Measurements from ENCODE around the gene SFT2D3. TPM values are rescaled to one million over a fixed set of nuclear protein-coding genes. Genes with fewer than 3 reads are reported as not detected.

SFT2D3 gene
- total RNA-seq, 1 experiment from 2014 or later: 12.2 TPM

GRCh38 chr2:127753374-127753773 is 52.1 kb downstream of the SFT2D3 start:
- no peak overlapping the region for H3K4me3 Mint-ChIP-seq (ENCODE audit: unreplicated experiment)
- intact Hi-C loops (cut with micrococcal nuclease; ENCODE audit: unreplicated experiment): no loop called here

DNA sequence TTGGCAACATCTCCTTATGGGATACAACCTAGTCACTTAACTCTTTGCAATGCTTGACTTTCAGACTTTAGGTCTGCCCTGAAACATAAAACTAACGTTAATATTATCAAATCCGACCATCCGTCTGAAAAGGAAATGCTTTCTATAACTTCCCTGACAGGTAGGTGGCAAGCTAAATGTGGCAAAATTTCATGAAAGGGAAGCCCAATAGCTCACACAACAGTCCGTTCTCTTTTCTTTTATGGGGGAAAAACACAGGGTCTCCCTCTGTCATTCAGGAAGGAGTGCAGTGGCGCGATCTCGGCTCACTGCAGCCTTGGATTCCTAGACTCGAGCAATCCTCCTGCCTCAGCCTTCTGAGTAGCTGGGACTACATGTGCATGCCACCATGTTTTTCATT is 52.9 kb downstream of the SFT2D3 start:
- Histone ChIP-seq H3K27me3 (replicated peaks; ENCODE audit: control insufficient read depth, insufficient read depth, low read length) (no peaks in the 10 kb centered on the region), H3K36me3 (ENCODE audit: control insufficient read depth, insufficient read depth, low read length) (no peaks in the 10 kb centered on the region), H3K4me3 (ENCODE audit: low read depth, low read length) (no peak overlapping the region), H3K9me3 (no peaks in the 10 kb centered on the region), H3K4me1 (no peaks in the 10 kb centered on the region)
- Mint-ChIP-seq H3K27ac (ENCODE audit: unreplicated experiment) (no peak overlapping the region), H3K9me3 (ENCODE audit: unreplicated experiment) (no peaks in the 10 kb centered on the region), H3K4me1 (ENCODE audit: low read depth, unreplicated experiment) (no peaks in the 10 kb centered on the region), H3K36me3 (ENCODE audit: insufficient read depth, unreplicated experiment) (peaks cover 37% of the 10 kb centered on the region), H3K27me3 (ENCODE audit: insufficient read depth, unreplicated experiment) (no peaks in the 10 kb centered on the region), H3K4me3 (ENCODE audit: unreplicated experiment) (no peak overlapping the region)
- no TSS peak for BruUV-seq (replicated peaks)
- TF ChIP-seq, protein P1, sequence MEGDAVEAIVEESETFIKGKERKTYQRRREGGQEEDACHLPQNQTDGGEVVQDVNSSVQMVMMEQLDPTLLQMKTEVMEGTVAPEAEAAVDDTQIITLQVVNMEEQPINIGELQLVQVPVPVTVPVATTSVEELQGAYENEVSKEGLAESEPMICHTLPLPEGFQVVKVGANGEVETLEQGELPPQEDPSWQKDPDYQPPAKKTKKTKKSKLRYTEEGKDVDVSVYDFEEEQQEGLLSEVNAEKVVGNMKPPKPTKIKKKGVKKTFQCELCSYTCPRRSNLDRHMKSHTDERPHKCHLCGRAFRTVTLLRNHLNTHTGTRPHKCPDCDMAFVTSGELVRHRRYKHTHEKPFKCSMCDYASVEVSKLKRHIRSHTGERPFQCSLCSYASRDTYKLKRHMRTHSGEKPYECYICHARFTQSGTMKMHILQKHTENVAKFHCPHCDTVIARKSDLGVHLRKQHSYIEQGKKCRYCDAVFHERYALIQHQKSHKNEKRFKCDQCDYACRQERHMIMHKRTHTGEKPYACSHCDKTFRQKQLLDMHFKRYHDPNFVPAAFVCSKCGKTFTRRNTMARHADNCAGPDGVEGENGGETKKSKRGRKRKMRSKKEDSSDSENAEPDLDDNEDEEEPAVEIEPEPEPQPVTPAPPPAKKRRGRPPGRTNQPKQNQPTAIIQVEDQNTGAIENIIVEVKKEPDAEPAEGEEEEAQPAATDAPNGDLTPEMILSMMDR (IDR thresholded peaks at IDR 0.05; ENCODE audit: insufficient read depth in 1 of 2, low read depth in 1 of 2, low read length in 1 of 2, severe bottlenecking in 1 of 2, unreplicated experiment in 1 of 2): no peak
- DNase-seq: no peak
- intact Hi-C loops (cut with micrococcal nuclease; ENCODE audit: unreplicated experiment): no loop called here
- ChIA-PET POLR2A (no interaction called here), CTCF (no interaction called here)

More at GRCh38 chr2:127753374-127753773, 52.1 kb downstream of the SFT2D3 start:
- CTCF ChIA-PET: no interaction called here
- no peaks in the 10 kb centered on the region for H3K4me1 Mint-ChIP-seq (ENCODE audit: low read depth, unreplicated experiment)
- Histone ChIP-seq H3K4me3 (ENCODE audit: low read depth, low read length) (no peak overlapping the region), H3K27me3 (replicated peaks; ENCODE audit: control insufficient read depth, insufficient read depth, low read length) (no peaks in the 10 kb centered on the region), H3K36me3 (ENCODE audit: control insufficient read depth, insufficient read depth, low read length) (no peaks in the 10 kb centered on the region), H3K4me1 (no peaks in the 10 kb centered on the region), H3K9me3 (no peaks in the 10 kb centered on the region)
- H3K27me3 Mint-ChIP-seq (ENCODE audit: insufficient read depth, unreplicated experiment): no peaks in the 10 kb centered on the region
- no peak for DNase-seq
- no peaks in the 10 kb centered on the region for H3K9me3 Mint-ChIP-seq (ENCODE audit: unreplicated experiment)
- TF ChIP-seq, protein P1 (IDR thresholded peaks at IDR 0.05; ENCODE audit: insufficient read depth in 1 of 2, low read depth in 1 of 2, low read length in 1 of 2, severe bottlenecking in 1 of 2, unreplicated experiment in 1 of 2): no peak
- POLR2A ChIA-PET: no interaction called here
- no TSS peak for BruUV-seq (replicated peaks)
- H3K36me3 Mint-ChIP-seq (ENCODE audit: insufficient read depth, unreplicated experiment): peaks cover 36% of the 10 kb centered on the region
- no peak overlapping the region for H3K27ac Mint-ChIP-seq (ENCODE audit: unreplicated experiment)

Other genes starting within 250 kb of the SFT2D3 start
- gene IWS1, start 175.0 kb upstream of the SFT2D3 start, total RNA-seq (2022): 56.0 and 63.7 TPM in 2 replicates
- gene MYO7B, start 165.8 kb upstream of the SFT2D3 start, total RNA-seq (2022): 0.27 and 0.58 TPM in 2 replicates
- not detected in 2 replicates for gene GPR17, start 55.3 kb upstream of the SFT2D3 start, total RNA-seq (2022)
- gene LIMS2, start 26.0 kb upstream of the SFT2D3 start, total RNA-seq (2022): 9.6 and 10.0 TPM in 2 replicates
- 74.9 and 77.5 TPM in 2 replicates for gene WDR33, start 109.7 kb downstream of the SFT2D3 start, total RNA-seq (2022)
- 61.9 and 65.0 TPM in 2 replicates for gene POLR2D, start 156.7 kb downstream of the SFT2D3 start, total RNA-seq (2022)
- 28.1 and 29.3 TPM in 2 replicates for gene AMMECR1L, start 184.5 kb downstream of the SFT2D3 start, total RNA-seq (2022)

Measured in Caco-2 (cell line).